Loucy (cell line): ENCODE measurements around the gene PPL.

Experiments used
- EZH2phosphoT487 ChIP-seq: fragments of 200-600 bp; IDR thresholded peaks from 2 replicates; pipeline ENCODE4 v1.6.1; 2018; ENCODE audit warnings: antibody characterized with exemption, mild to moderate bottlenecking, moderate library complexity, borderline replicate concordance
- TF ChIP-seq, protein P1 (sequence below): fragments of 200-600 bp; sonication (generic); conservative IDR thresholded peaks from 2 replicates; pipeline ENCODE4 v1.5.1; 2014; ENCODE audit warnings: mild to moderate bottlenecking, antibody characterized with exemption, low read length

DNA sequence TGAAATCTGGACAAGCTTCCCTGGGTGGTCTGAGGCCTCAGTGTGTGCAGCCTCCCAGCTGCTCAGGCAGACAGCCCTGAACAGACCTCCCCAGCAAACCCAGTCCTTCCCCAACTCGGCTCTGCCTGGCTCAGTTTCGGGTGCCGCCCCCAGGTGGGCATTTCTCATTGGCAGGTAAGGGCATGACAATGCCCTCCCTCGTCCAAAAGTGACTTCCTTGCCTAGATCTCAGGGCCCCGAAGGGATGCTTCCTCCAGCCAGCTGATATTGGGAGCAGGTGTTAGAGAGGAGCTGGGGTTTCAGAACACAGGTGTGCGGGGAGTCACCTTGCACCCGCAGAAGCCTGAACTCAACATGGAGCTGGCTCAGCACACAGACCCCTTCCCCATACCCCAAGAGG is 3.8 kb upstream of the PPL start:
- TF ChIP-seq, protein P1, sequence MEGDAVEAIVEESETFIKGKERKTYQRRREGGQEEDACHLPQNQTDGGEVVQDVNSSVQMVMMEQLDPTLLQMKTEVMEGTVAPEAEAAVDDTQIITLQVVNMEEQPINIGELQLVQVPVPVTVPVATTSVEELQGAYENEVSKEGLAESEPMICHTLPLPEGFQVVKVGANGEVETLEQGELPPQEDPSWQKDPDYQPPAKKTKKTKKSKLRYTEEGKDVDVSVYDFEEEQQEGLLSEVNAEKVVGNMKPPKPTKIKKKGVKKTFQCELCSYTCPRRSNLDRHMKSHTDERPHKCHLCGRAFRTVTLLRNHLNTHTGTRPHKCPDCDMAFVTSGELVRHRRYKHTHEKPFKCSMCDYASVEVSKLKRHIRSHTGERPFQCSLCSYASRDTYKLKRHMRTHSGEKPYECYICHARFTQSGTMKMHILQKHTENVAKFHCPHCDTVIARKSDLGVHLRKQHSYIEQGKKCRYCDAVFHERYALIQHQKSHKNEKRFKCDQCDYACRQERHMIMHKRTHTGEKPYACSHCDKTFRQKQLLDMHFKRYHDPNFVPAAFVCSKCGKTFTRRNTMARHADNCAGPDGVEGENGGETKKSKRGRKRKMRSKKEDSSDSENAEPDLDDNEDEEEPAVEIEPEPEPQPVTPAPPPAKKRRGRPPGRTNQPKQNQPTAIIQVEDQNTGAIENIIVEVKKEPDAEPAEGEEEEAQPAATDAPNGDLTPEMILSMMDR, result no peak
- no peak for TF ChIP-seq EZH2phosphoT487
